Stimulated activated naive CD8-positive, alpha-beta T cell treated with anti-CD3 and anti-CD28 coated beads, Interleukin-15, Interleukin-2, amounts not matched to agents 100 U/mL and 50 U/mL, for 24 hours (primary cell): ENCODE results near the gene GNA14.
"Not testable (repeated sequence)": the region's sequence is repeated elsewhere in the genome, so short reads cannot be mapped to it uniquely, and the experiment has no call there.

Experiments used
- ATAC-seq: fragments of 150-1000 bp; cut with Tn5 transposase; one replicate; pipeline ENCODE4 v1.10.0; 2021
- DNase-seq: peaks from one replicate; pipeline ENCODE4 v3.0.0; 2021

Gene GNA14

DNA sequence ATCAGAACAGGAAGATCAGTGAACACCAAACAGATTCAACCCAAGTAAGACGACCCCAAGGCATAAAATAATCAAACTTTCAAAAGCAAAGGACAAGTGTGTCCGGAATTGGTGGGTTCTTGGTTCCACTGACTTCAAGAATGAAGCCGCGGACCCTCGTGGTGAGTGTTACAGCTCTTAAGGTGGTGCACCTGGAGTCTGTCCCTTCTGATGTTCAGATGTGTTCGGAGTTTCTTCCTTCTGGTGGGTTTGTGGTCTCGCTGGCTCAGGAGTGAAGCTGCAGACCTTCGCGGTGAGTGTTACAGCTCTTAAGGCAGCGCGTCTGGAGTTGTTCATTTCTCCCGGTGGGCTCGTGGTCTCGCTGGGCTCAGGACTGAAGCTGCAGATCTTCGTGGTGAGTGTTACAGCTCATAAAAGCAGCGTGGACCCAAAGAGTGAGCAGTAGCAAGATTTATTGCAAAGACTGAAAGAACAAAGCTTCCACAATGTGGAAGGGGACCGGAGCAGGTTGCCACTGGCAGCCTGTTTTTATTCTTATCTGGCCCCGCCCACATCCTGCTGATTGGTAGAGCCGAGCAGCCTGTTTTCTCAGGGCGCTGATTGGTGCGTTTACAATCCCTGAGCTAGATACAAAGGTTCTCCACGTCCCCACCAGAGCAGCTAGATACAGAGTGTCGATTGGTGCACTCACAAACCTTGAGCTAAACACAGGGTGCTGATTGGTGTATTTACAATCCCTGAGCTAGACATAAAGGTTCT lies 158.5 kb downstream of the GNA14 start:
- peak; percentile 20 for DNase-seq
- ATAC-seq = not testable (repeated sequence)

- ATAC-seq = no peak
- no peak for DNase-seq
These were observed 159.5 kb downstream of the GNA14 start for GRCh38 chr9:77488439-77489126.

- DNase-seq = no peak
- no peak for ATAC-seq
These were observed 161.2 kb downstream of the GNA14 start for GRCh38 chr9:77486968-77487367.

GRCh38 chr9:77486463-77486862 lies 161.7 kb downstream of the GNA14 start:
- no peak for ATAC-seq

GRCh38 chr9:77475641-77476473 lies 172.3 kb downstream of the GNA14 start:
- DNase-seq (peak; percentile 36), ATAC-seq (peak; percentile 96)

More at GRCh38 chr9:77486463-77486862, 161.7 kb downstream of the GNA14 start:
- DNase-seq = no peak

DNA sequence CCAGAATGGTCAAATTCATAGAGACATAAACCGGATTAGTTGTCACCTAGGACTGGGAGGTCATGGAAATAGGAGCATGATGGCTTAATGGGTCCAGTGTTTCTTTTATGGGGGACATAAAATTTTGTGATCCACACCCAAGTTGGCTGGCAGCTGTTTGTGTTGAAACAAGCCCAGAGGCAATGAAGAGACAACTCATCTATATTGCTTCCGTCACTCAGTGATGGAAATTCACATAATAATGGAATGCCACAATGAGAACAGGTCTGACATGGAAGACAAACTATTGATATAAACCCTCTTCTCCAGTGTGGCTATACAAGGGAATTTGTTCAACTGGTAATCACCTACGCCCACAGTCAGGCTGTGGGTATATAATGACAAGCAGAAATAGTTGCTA lies 173.2 kb downstream of the GNA14 start:
- DNase-seq (no peak), ATAC-seq (no peak)

GRCh38 chr9:77472646-77473045 lies 175.5 kb downstream of the GNA14 start:
- no peak for DNase-seq
- no peak for ATAC-seq

DNA sequence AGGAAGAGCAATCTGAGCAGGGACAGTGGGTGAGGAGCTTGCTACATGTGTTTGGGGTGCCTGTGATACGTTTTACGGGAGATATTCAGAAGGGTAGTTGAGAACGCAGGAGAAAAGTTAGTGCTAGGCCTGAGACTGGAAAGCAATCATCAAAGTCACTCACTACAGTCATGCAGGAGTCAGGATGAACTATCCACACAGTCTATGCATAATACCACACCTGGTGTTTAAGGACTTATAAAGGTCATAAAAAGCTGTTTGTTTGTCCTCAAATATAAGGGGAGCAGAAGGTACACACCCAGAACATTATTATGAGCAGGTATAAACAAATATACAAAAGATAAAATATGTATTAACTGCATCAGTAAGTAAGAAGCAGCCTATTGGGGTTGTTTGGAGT lies 176.6 kb downstream of the GNA14 start:
- no peak for ATAC-seq
- no peak for DNase-seq

GRCh38 chr9:77469515-77470231 lies 178.4 kb downstream of the GNA14 start:
- ATAC-seq (no peak), DNase-seq (no peak)

GRCh38 chr9:77464661-77465060 lies 183.5 kb downstream of the GNA14 start:
- ATAC-seq = no peak

GRCh38 chr9:77463151-77463550 lies 185.0 kb downstream of the GNA14 start:
- no peak for DNase-seq
- ATAC-seq = no peak

More at GRCh38 chr9:77464661-77465060, 183.5 kb downstream of the GNA14 start:
- no peak for DNase-seq

- ATAC-seq (no peak), DNase-seq (no peak)
These were observed 186.1 kb downstream of the GNA14 start for GRCh38 chr9:77462066-77462465.

GRCh38 chr9:77460938-77461337 lies 187.2 kb downstream of the GNA14 start:
- no peak for DNase-seq
- ATAC-seq = no peak

DNA sequence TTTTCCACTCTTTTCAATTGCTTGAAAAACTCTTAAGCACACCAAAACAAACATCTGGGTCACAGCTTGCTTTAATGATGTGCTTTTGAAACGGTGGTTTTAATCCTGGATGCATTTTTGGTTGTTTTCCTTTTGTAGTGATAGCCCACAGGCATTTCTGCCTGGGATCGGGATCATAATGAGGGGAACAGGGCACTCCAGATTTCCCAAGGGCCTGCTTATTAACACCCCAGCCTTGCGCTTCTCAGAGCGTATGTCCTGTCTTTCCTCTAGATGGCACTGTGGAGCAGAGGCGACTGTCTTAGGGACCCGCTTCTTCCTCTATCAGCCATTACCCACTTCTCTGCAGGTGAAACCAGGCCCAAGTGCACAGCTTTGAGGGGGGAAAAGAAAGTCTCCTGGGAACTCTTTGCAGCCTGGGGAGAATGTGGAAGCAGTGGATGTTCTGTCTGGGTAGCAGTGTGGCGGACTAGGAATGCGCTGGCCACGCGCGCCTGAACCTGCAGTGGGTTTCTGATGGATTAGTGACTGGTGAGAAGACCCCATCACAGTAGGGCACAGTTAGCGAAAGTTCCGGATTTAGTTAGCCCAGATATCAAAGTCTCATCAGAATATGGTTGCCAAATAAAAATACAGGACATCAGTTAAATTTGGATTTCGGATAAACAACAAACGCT lies 190.1 kb downstream of the GNA14 start:
- peak; percentile 67 for DNase-seq
- peak; percentile 84 for ATAC-seq

DNA sequence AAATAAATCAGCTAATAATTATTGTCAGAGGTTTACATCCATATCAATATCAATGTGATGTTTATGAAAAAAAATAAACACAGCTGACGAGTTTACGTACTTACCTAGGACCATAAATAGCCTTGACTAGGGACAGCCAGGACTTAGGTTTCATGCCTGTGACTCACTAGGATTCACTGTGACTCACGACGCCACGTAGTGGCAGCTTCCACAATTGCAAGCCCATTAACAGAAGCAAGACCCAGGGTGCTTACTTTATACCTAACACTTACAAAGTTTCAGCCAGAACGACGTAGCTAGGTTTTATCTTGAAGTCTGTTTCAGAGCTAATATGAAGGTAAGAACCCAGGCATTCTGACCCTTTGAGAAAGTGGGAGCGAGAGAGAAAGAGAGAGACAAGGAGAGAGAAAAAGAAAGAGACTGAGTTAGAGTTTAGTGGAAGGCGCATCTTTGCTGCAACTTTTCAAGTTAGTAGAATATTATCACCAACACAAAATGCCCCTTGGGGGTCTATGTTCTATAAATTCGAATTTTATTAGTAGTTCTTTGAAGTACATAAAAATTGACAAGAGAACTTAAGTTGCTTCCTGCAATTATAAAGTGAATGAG lies 191.2 kb downstream of the GNA14 start:
- DNase-seq (peak; percentile 84), ATAC-seq (peak; percentile 63)

- ATAC-seq = no peak
- peak; percentile 37 for DNase-seq
These were observed 192.7 kb downstream of the GNA14 start for GRCh38 chr9:77455312-77455927.

DNA sequence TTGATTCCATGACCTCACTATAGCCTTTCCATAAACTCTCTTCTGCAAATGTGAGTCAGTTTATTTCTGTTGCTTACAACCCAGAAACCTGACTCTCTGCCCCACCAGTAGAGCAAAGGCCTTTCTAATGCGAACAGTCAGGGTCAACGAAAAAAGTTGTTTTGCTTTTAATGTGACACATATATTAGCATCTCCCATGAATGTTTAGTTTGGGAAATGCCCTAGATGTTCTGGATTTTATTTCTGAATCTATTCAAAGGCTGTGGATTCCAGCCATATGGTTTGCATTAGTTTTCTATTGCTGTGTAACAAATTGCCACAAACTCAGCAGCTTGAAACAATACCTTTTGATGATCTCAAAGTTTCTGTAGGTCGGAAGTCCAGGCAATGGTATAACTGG lies 193.5 kb downstream of the GNA14 start:
- ATAC-seq (no peak), DNase-seq (no peak)

GRCh38 chr9:77453825-77454647 lies 194.1 kb downstream of the GNA14 start:
- ATAC-seq = no peak
- no peak for DNase-seq

GRCh38 chr9:77451507-77451906 lies 196.6 kb downstream of the GNA14 start:
- no peak for ATAC-seq
- no peak for DNase-seq

GRCh38 chr9:77450085-77450475 lies 198.0 kb downstream of the GNA14 start:
- DNase-seq (no peak), ATAC-seq (no peak)
